HL-60 (cell line): Measurements from ENCODE around the gene TP53I3.
"Not testable (repeated sequence)": the region's sequence is repeated elsewhere in the genome, so short reads cannot be mapped to it uniquely, and the experiment has no call there.

Source experiments
- POLR2AphosphoS5 ChIP-seq: IDR thresholded peaks from 2 replicates; pipeline ENCODE4 v1.6.1; 2012; ENCODE audit warnings: low read depth
- TF ChIP-seq, protein P1 (sequence below): IDR thresholded peaks from one replicate; pipeline ENCODE4 v1.5.1; 2011; ENCODE audit warnings: low read length, control low read depth, inconsistent platforms; ENCODE audit not compliant: insufficient read depth
- TF ChIP-seq, protein P2 (sequence below): IDR thresholded peaks from 2 replicates; pipeline ENCODE4 v1.6.1; 2012; ENCODE audit warnings: low read depth; ENCODE audit not compliant: insufficient replicate concordance

DNA sequence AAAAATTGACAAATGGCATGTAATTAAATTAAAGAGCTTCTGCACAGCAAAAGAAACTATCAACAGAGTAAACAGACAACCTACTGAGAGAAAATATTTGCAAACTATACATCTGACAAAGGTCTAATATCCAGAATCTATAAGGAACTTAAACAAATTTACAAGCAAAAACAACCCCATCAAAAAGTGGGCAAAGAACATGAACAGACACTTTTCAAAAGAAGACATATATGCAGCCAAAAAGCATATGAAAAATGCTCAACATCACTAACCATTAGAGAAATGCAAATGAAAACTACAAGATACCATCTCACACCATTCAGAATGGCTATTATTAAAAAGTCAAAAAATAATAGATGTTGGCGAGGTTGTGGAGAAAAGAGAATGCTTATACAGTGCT is 24.8 kb upstream of the TP53I3 start:
- TF ChIP-seq, protein P1, sequence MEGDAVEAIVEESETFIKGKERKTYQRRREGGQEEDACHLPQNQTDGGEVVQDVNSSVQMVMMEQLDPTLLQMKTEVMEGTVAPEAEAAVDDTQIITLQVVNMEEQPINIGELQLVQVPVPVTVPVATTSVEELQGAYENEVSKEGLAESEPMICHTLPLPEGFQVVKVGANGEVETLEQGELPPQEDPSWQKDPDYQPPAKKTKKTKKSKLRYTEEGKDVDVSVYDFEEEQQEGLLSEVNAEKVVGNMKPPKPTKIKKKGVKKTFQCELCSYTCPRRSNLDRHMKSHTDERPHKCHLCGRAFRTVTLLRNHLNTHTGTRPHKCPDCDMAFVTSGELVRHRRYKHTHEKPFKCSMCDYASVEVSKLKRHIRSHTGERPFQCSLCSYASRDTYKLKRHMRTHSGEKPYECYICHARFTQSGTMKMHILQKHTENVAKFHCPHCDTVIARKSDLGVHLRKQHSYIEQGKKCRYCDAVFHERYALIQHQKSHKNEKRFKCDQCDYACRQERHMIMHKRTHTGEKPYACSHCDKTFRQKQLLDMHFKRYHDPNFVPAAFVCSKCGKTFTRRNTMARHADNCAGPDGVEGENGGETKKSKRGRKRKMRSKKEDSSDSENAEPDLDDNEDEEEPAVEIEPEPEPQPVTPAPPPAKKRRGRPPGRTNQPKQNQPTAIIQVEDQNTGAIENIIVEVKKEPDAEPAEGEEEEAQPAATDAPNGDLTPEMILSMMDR: not testable (repeated sequence)
- TF ChIP-seq POLR2AphosphoS5: not testable (repeated sequence)
- TF ChIP-seq, protein P2, sequence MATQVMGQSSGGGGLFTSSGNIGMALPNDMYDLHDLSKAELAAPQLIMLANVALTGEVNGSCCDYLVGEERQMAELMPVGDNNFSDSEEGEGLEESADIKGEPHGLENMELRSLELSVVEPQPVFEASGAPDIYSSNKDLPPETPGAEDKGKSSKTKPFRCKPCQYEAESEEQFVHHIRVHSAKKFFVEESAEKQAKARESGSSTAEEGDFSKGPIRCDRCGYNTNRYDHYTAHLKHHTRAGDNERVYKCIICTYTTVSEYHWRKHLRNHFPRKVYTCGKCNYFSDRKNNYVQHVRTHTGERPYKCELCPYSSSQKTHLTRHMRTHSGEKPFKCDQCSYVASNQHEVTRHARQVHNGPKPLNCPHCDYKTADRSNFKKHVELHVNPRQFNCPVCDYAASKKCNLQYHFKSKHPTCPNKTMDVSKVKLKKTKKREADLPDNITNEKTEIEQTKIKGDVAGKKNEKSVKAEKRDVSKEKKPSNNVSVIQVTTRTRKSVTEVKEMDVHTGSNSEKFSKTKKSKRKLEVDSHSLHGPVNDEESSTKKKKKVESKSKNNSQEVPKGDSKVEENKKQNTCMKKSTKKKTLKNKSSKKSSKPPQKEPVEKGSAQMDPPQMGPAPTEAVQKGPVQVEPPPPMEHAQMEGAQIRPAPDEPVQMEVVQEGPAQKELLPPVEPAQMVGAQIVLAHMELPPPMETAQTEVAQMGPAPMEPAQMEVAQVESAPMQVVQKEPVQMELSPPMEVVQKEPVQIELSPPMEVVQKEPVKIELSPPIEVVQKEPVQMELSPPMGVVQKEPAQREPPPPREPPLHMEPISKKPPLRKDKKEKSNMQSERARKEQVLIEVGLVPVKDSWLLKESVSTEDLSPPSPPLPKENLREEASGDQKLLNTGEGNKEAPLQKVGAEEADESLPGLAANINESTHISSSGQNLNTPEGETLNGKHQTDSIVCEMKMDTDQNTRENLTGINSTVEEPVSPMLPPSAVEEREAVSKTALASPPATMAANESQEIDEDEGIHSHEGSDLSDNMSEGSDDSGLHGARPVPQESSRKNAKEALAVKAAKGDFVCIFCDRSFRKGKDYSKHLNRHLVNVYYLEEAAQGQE: not testable (repeated sequence)
